DND-41 (cell line): Measurements from ENCODE around the gene SLC4A2.

Experiments
- EZH2 ChIP-seq: IDR thresholded peaks from 3 replicates; pipeline ENCODE4 v1.6.1; 2012; ENCODE audit warnings: borderline replicate concordance, low read depth, mild to moderate bottlenecking, moderate library complexity, low read length, inconsistent platforms; ENCODE audit not compliant: severe bottlenecking
- TF ChIP-seq, protein P1 (sequence below): IDR thresholded peaks from 2 replicates; pipeline ENCODE4 v1.5.1; 2012; ENCODE audit warnings: borderline replicate concordance, low read length, moderate library complexity, mild to moderate bottlenecking; ENCODE audit not compliant: poor library complexity, severe bottlenecking; ENCODE audit errors: extremely low read depth

DNA sequence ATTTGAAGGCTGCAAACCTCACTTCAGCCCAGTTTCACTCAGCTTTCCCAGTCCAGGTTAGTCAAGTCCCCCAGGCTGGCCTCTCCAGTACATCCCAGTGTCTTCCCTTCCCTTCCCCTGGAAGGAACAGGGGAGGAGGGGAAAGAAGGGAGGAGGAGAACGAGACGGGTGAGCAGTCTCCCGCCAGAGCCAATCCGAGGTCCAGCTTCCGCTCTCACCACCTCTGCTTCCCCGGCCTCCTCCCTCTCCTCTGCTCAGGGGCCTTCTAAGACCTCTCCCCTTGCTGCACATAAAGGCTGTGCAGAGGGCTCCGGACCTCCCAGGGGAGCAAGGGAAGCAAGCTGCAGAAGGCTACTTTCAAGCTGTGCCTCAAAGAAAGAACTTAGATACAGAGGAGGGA is 39.2 kb upstream of the SLC4A2 start:
- TF ChIP-seq, protein P1, sequence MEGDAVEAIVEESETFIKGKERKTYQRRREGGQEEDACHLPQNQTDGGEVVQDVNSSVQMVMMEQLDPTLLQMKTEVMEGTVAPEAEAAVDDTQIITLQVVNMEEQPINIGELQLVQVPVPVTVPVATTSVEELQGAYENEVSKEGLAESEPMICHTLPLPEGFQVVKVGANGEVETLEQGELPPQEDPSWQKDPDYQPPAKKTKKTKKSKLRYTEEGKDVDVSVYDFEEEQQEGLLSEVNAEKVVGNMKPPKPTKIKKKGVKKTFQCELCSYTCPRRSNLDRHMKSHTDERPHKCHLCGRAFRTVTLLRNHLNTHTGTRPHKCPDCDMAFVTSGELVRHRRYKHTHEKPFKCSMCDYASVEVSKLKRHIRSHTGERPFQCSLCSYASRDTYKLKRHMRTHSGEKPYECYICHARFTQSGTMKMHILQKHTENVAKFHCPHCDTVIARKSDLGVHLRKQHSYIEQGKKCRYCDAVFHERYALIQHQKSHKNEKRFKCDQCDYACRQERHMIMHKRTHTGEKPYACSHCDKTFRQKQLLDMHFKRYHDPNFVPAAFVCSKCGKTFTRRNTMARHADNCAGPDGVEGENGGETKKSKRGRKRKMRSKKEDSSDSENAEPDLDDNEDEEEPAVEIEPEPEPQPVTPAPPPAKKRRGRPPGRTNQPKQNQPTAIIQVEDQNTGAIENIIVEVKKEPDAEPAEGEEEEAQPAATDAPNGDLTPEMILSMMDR = no peak
- no peak for TF ChIP-seq EZH2
